Neural crest cell (in vitro differentiated cells): ENCODE results near the gene OR11H7. TPM values are rescaled to one million over a fixed set of nuclear protein-coding genes. Genes with fewer than 3 reads are reported as not detected.
"Not testable (repeated sequence)": the region's sequence is repeated elsewhere in the genome, so short reads cannot be mapped to it uniquely, and the experiment has no call there.

Experiments used
- DNase-seq: peaks from one replicate; pipeline ENCODE4 v3.0.0; 2021; ENCODE audit warnings: low read depth, mixed read lengths, low spot score
- H3K27ac Mint-ChIP-seq: one replicate; pipeline ENCODE4 v1.8.0; 2021; ENCODE audit warnings: mild to moderate bottlenecking, mixed read lengths; ENCODE audit not compliant: unreplicated experiment
- H3K27me3 Mint-ChIP-seq: 2 replicates; pipeline ENCODE4 v1.8.0; 2021; ENCODE audit warnings: low read depth, mild to moderate bottlenecking, mixed read lengths
- H3K36me3 Mint-ChIP-seq: 2 replicates; pipeline ENCODE4 v1.8.0; 2021; ENCODE audit warnings: low read depth, mild to moderate bottlenecking, mixed read lengths
- H3K4me1 Mint-ChIP-seq: 2 replicates; pipeline ENCODE4 v1.8.0; 2021; ENCODE audit warnings: mixed read lengths
- H3K4me3 Mint-ChIP-seq: one replicate; pipeline ENCODE4 v1.8.0; 2021; ENCODE audit warnings: mild to moderate bottlenecking, mixed read lengths
- H3K9me3 Mint-ChIP-seq: 2 replicates; pipeline ENCODE4 v1.8.0; 2021; ENCODE audit warnings: mixed read lengths
- CTCF ChIP-seq: fragments of 200-600 bp; sonication (generic); conservative IDR thresholded peaks from 2 replicates; pipeline ENCODE4 v1.5.0; 2021; ENCODE audit warnings: antibody characterized with exemption, mild to moderate bottlenecking
- total RNA-seq: library from RNA; stranded (reverse); gene quantifications from 2 replicates; pipeline ENCODE4 v1.2.1, GENCODE V29; 2021

OR11H7 gene
- total RNA-seq, 1 donor from 2014 or later = not detected

GRCh38 chr14:20191396-20191795 is 37.4 kb upstream of the OR11H7 start:
- H3K4me1 Mint-ChIP-seq = no peaks in the 10 kb centered on the region
- no peaks in the 10 kb centered on the region for H3K27me3 Mint-ChIP-seq
- H3K36me3 Mint-ChIP-seq = peaks cover 7% of the 10 kb centered on the region
- H3K27ac Mint-ChIP-seq = no peak overlapping the region
- TF ChIP-seq CTCF = no peak
- peaks cover 23% of the 10 kb centered on the region for H3K9me3 Mint-ChIP-seq
- H3K4me3 Mint-ChIP-seq = no peak overlapping the region
- DNase-seq = no peak

- Mint-ChIP-seq H3K27ac (no peak overlapping the region), H3K36me3 (peaks cover 7% of the 10 kb centered on the region), H3K27me3 (no peaks in the 10 kb centered on the region), H3K9me3 (peaks cover 27% of the 10 kb centered on the region), H3K4me3 (no peak overlapping the region), H3K4me1 (no peaks in the 10 kb centered on the region)
- no peak for TF ChIP-seq CTCF
- no peak for DNase-seq
These were observed 34.7 kb upstream of the OR11H7 start for GRCh38 chr14:20194101-20194500.

- H3K36me3 Mint-ChIP-seq, DNase-seq, H3K27me3 Mint-ChIP-seq, H3K4me1 Mint-ChIP-seq, H3K27ac Mint-ChIP-seq, H3K4me3 Mint-ChIP-seq: not testable (repeated sequence)
- peaks cover 26% of the 10 kb centered on the region for H3K9me3 Mint-ChIP-seq
These were observed 33.6 kb upstream of the OR11H7 start for GRCh38 chr14:20195170-20195569.

- Mint-ChIP-seq H3K9me3 (peaks cover 26% of the 10 kb centered on the region), H3K27me3 (no peaks in the 10 kb centered on the region), H3K27ac (no peak overlapping the region), H3K4me1 (no peaks in the 10 kb centered on the region), H3K36me3 (peaks cover 7% of the 10 kb centered on the region), H3K4me3 (no peak overlapping the region)
- no peak for DNase-seq
- TF ChIP-seq CTCF = no peak
These were observed 32.9 kb upstream of the OR11H7 start for GRCh38 chr14:20195911-20196310.

GRCh38 chr14:20197459-20197858 is 31.3 kb upstream of the OR11H7 start:
- Mint-ChIP-seq H3K4me3 (no peak overlapping the region), H3K27me3 (no peaks in the 10 kb centered on the region), H3K9me3 (peaks cover 29% of the 10 kb centered on the region), H3K27ac (no peak overlapping the region), H3K4me1 (no peaks in the 10 kb centered on the region), H3K36me3 (peaks cover 9% of the 10 kb centered on the region)
- no peak for TF ChIP-seq CTCF
- DNase-seq = no peak

- Mint-ChIP-seq H3K36me3 (peaks cover 5% of the 10 kb centered on the region), H3K27ac (no peak overlapping the region), H3K27me3 (no peaks in the 10 kb centered on the region), H3K4me1 (no peaks in the 10 kb centered on the region), H3K9me3 (peaks cover 27% of the 10 kb centered on the region), H3K4me3 (no peak overlapping the region)
- DNase-seq = no peak
- TF ChIP-seq CTCF = no peak
These were observed 29.8 kb upstream of the OR11H7 start for GRCh38 chr14:20198991-20199390.
